HG03175 (cell line): ENCODE measurements around the gene TSPAN1.

Experiments used
- ATAC-seq: cut with Tn5 transposase; IDR thresholded peaks from one replicate; pipeline ENCODE4 v1.9.1; 2021; ENCODE audit warnings: mild to moderate bottlenecking, moderate library complexity; ENCODE audit not compliant: unreplicated experiment

TSPAN1 gene

GRCh38 chr1:46159516-46159915 lies 15.4 kb upstream of the TSPAN1 start:
- no peak for ATAC-seq

GRCh38 chr1:46160212-46160611 lies 14.7 kb upstream of the TSPAN1 start:
- no peak for ATAC-seq

DNA sequence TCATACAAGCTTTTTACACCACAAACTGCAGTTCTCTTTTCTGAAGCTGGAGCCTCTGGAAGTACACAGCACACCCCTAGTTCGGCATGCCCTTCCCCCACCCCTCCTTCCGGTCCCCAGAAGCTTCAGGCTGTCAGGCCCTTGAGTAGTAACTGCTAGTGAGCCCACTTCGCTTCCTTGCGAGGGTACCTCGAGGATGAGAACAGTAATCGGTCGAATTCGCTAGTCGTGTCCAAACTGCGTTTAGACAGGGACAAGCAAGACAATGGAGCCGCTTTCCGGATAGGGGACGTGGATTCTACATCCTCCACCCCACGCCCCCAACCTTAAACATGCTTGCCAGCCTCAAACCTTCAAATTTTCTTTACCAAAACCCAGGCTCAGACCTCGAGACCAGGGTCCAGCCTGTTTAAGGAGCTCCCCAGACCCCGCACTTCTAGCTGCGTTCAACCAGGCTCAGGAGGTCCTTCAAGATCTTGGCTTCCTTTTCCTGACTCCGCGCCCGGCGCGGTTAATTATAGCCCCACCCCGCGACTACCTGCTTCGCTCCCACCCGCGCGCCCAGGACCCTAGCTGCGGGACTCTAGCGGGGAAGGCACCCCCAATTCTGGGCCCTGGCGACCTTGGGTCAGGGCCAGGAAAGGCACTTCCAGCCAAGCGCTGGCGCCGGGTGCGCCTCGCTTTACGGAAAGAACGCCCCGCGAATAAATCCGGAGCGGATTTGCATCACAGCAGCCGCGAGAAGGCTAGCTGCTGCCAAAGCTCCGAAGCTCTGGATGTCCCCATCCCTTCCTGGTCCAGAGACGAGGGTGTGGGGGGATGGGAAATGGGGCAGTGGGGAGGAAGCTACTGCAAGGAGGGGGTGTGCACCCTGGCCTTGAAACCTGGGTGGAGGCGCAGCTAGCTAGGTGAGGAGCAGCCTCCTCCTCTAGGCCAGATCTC lies 8.1 kb upstream of the TSPAN1 start:
- ATAC-seq = no peak

GRCh38 chr1:46168477-46168876 lies 6.4 kb upstream of the TSPAN1 start:
- ATAC-seq = no peak

GRCh38 chr1:46169811-46170454 lies 5.0 kb upstream of the TSPAN1 start:
- ATAC-seq = no peak

GRCh38 chr1:46171351-46171750 lies 3.5 kb upstream of the TSPAN1 start:
- no peak for ATAC-seq

DNA sequence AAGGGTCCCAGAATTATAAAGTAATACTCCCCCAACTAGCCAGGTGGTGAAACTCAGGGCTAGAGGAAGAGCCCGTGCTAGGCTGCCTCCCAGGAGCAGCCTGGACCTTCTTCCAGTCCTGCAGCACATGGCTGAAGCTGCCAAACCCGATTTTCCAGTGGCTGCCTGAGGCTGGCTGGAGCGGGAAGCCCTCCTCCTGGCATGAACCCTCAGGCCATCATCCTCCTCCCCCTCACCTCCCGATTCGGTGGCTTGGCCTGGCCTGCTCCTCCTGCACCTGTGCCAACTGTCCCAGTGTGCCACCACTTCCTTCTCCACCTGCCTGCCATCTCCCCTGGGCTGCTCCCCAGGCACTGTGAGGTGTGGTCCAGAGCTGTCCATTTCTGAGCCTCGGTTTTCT lies 3.0 kb upstream of the TSPAN1 start:
- ATAC-seq = no peak

GRCh38 chr1:46172321-46172720 lies 2.6 kb upstream of the TSPAN1 start:
- no peak for ATAC-seq

- no peak for ATAC-seq
Measured at GRCh38 chr1:46173361-46173856, 1.5 kb upstream of the TSPAN1 start.

GRCh38 chr1:46175243-46175642 lies 356 bp downstream of the TSPAN1 start:
- no peak for ATAC-seq

- no peak for ATAC-seq
Measured at GRCh38 chr1:46176211-46176865, 1.5 kb downstream of the TSPAN1 start, which contains the start of gene P3R3URF. Gene P3R3URF, minus strand, starts transcription at chr1:46176488. Its CDS starts 17 bp downstream, at chr1:46176471.

DNA sequence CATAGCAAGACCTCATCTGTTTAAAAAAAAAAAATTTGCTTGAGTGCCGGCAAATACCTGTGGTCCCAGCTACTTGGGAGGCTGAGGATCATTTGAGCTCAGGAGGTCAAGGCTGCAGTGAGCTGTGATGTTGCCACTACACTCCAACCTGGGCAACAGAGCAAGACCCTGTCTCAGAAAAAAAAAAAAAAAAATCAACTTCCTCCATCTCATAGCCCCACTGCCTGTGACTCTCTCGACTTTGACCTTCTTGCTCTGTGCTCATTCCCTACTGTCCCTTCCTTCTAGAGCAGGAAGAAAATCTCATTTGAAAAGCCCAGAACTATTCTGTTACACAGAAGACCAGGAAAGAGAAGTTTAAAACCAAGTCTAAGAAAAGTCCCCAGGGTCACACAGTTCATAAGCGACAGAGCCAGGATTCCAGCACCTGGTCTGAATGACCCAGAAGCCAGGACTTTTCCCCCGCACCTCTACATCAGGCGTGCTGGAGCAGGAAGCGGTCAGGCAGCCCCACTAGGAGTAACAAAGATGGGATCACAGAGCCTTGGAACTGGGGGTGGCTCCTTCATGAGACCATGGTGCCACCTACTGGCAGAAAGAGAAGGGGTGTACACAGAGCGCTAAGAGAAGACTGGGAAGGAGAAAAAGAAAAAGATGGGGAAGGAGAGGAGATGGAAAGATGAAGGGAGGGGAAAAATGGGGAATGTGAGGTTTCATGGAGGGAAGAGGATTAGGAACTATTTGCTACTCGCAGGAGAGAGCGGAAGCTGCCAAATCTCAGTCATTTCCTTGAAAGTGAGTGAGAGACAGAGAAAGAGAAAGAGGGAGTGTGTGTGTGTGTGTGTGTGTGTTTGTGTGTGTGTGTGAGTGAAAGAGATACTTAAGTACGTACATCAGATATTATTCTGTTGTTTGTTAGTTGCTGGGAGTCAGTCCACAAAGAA lies 4.5 kb downstream of the TSPAN1 start:
- no peak for ATAC-seq

GRCh38 chr1:46180082-46180616 lies 5.3 kb downstream of the TSPAN1 start:
- no peak for ATAC-seq

GRCh38 chr1:46181343-46182260 lies 6.7 kb downstream of the TSPAN1 start:
- no peak for ATAC-seq

GRCh38 chr1:46183079-46183847 lies 8.4 kb downstream of the TSPAN1 start:
- ATAC-seq = no peak

DNA sequence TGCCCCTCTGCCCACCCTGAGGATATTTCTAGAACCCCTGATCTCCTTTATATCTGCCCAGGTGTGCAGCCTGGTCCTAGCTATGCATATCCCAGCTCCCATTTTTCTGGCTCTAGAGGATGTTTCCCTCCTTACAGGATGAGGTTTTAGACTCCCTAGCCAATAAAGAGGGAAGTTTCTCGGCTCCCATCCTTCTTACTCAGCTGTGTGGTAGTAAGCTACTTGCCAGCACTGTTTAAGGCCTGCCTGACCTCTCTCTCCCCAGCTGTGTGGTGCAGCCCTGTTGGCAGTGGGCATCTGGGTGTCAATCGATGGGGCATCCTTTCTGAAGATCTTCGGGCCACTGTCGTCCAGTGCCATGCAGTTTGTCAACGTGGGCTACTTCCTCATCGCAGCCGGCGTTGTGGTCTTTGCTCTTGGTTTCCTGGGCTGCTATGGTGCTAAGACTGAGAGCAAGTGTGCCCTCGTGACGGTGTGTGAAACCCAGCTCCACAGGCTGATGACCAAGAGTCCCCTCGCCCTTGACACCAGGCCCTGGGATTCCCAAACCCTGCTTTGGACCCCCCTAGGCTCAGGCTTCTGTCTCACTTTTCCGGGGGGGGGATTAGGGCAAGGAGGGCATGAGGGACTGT lies 9.2 kb downstream of the TSPAN1 start:
- ATAC-seq = peak; percentile 76

DNA sequence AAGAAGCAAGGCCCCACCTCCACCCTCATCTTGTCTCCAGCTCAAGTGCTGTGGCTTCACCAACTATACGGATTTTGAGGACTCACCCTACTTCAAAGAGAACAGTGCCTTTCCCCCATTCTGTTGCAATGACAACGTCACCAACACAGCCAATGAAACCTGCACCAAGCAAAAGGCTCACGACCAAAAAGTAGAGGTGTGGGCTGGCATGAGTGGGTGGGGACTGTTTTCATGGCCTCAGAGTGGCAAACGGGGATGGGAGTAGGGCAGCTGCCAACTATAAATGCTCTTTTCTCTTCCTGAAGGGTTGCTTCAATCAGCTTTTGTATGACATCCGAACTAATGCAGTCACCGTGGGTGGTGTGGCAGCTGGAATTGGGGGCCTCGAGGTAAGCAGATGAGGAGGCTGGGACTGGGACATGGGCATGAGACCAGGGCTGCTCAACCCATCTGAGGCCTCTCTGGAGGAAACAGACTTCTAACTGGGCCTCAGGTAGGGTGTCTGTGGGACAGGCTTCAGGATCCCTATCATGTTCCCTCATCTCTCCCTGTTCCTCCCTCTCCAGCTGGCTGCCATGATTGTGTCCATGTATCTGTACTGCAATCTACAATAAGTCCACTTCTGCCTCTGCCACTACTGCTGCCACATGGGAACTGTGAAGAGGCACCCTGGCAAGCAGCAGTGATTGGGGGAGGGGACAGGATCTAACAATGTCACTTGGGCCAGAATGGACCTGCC lies 10.2 kb downstream of the TSPAN1 start:
- ATAC-seq = no peak
